ENCODE measurements around the gene FLOT2. TPM values are rescaled to one million over a fixed set of nuclear protein-coding genes. Genes with fewer than 3 reads are reported as not detected.

FLOT2 gene, protein sequence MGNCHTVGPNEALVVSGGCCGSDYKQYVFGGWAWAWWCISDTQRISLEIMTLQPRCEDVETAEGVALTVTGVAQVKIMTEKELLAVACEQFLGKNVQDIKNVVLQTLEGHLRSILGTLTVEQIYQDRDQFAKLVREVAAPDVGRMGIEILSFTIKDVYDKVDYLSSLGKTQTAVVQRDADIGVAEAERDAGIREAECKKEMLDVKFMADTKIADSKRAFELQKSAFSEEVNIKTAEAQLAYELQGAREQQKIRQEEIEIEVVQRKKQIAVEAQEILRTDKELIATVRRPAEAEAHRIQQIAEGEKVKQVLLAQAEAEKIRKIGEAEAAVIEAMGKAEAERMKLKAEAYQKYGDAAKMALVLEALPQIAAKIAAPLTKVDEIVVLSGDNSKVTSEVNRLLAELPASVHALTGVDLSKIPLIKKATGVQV
- 49.9 TPM for total RNA-seq

DNA sequence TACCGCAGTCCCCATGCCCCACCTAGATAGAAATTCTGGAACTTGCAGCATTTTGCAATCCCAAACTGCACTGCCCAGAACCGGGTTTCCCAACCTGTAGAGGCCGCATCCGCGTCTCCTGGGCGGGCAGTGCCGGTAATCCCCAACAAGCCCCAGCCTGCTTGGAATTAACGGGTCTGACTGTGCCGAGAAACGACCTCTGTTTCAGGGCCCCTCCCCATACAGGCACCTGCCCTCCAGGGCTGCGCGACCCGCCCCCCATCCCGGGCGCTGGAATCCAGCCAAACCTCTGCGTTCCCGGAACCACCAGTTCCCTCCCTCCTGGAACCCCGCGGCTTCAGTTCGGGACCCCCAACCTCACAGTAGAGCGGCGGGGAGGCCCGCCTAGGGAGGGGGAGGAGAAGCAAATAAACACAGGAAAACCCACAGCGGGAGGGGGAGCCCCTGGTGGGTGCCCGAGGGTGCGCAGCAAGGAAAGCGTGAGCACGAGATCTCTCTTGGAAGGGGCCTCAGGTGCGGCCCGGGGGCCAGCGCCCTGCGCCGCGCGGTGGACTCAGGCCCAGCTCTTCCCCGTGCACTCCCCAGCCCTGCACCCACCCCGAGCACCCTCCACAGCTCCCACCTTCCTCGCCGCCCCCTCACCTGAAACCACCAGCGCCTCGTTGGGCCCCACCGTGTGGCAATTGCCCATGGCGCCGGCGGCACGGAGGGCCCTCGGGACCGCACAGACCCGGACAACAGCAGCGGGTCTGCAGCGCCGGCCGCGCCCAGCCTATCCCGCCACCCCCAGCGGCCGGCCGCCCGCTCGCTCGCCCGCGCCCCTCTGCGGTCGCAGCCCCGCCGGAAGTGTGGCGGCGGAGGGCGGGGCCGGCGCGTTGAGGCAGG is at the start of gene FLOT2:
TSS of gene FLOT2 (minus strand) at position 850 of the 885 bp plus-strand sequence. CDS start at position 691, 159 bp downstream.

DNA sequence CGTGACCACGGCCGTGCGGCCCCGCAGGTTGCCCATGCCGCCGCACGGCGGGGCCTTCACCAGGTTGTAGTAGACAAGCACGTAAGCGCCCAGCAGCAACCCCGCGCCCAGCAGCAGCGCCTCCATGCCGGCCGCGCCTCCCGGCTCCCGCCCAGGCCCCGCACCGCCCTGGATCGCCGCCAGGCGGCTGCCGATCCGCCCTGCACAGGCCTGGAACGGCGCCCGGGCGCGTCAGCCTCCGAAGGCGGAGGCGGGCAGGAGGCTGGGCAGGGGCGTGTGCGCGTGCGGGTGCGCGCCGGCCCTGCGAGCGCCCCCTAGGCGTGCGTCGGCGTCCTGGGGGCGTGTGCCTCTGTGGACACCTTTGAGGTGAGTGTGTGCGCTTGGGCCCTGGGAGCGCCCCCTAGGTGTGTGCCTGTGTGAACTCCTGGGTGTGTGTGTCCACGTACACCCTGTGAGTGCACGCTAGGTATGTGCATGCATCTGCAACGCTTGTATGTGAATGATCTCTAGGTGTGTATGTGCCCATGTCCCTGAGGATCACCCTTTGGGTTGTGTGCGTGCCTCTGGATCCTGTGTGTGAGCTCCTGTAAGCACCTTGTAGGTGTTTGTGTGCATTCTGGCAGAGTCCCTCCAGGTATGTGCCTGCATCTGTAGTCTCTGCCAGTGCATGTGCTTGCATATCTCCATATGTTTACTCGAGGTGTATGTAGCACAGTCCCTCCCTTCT is 5.4 kb upstream of the FLOT2 start, which contains the start of gene DHRS13:
TSS of gene DHRS13 (minus strand) at position 261 of the 727 bp plus-strand sequence. CDS start at position 126, 135 bp downstream.

DNA sequence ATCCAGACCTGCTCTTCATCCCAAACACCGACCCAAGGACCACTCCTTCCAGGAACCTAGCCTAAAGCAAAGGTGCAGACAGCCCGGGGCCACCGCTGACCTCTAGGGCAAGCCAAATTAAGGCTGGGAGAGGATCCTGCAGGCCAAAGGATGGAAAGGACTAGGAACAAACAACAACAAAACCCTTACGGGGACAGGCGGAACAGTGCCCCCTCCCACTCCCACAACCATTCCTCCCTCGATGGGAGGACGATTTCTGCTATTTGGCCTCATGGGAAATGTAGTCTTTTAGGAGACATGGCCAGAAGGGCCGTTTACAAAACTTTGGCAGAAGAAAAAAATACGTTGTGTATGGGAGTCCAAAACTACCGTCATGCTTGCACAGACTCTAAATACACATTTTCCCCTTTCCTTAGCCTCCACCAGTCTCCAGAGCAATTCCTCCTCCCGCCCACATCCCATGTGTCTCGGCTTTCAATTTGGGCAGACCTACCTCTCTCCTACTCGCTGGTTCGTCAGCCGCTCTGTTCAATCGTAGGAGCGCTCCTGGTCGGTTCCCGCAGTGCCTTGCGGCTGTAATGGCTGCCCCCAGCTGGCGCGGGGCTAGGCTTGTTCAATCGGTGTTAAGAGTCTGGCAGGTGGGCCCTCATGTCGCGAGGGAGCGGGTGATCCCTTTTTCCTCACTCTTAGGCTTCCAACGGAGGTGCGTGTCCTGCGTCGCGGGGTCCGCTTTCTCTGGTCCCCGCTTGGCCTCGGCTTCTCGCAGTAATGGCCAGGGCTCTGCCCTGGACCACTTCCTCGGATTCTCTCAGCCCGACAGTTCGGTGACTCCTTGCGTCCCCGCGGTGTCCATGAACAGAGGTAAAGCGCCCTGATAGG is 42.8 kb downstream of the FLOT2 start, which contains the start of gene ERAL1:
TSS of gene ERAL1 (plus strand) at position 560 of the 879 bp plus-strand sequence. CDS start at position 579, 19 bp downstream.

DNA sequence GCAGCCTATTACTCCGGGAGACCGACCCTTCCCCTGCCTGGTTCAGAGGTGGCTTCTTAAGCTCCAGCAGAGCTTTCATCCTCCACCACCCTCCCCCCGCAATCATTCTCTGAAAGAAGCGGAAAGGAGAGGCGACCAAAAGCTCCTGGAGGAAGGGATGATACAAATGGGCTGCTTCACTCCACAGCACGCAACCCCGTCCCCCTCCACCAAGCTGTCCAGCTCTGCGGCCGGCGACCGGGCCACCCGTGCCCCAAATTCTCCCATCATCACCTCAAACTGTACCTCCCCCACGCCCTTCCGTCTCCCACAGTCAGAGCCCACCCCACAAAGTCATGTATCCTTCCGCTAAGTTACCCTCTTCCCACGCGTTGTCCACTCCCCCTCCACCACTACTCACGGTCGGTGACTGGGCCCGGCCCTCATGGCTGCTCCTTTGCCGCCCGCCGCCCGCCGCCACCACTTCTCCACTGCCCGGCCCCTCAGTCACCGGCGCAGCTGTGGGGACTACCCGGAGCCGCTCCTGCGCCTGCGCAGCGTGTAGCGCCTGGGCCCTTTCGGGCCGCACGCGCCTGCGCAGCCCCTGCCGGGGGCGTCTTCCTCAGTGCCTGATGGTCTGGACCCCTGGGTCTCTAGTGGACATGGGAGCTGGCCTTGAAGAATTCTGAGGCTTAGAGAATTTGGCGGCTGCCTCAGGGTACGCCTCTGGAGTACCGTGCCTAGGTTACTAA is 55.1 kb downstream of the FLOT2 start, which contains the start of gene FAM222B:
TSS of gene FAM222B (minus strand) at position 509 of the 731 bp plus-strand sequence. CDS start 76,123 bp downstream, outside the sequence.

Small RNAs within 50 kb of the gene (small RNA-seq; reads per million reads assigned to genes)
- gene RF00019 (ENCODE audit: low replicate concordance): not detected

Other genes with a start within 250 kb of the FLOT2 start
- 43.9 TPM for gene SDF2, start 235.8 kb downstream of the FLOT2 start, total RNA-seq
- 88.8 TPM for gene SUPT6H, start 235.5 kb downstream of the FLOT2 start, total RNA-seq
- 3.3 TPM for gene PROCA1, start 185.8 kb downstream of the FLOT2 start, total RNA-seq
- 110 TPM for gene RAB34, start 179.9 kb downstream of the FLOT2 start, total RNA-seq
- 613 TPM for gene RPL23A, start 177.7 kb downstream of the FLOT2 start, total RNA-seq
- gene TLCD1, start 171.5 kb downstream of the FLOT2 start, total RNA-seq: 6.1 TPM
- 7.1 TPM for gene NEK8, start 168.9 kb downstream of the FLOT2 start, total RNA-seq
- 141 TPM for gene TRAF4, start 153.7 kb downstream of the FLOT2 start, total RNA-seq
- gene FAM222B, start 54.9 kb downstream of the FLOT2 start, total RNA-seq: 9.5 TPM
- 38.7 TPM for gene ERAL1, start 42.7 kb downstream of the FLOT2 start, total RNA-seq
- gene DHRS13, start 5.3 kb upstream of the FLOT2 start, total RNA-seq: 18.7 TPM
- 38.2 TPM for gene PHF12, start 53.8 kb upstream of the FLOT2 start, total RNA-seq
- gene SEZ6, start 108.3 kb upstream of the FLOT2 start, total RNA-seq: 0.06 TPM
- 4.3 TPM for gene PIPOX, start 145.4 kb upstream of the FLOT2 start, total RNA-seq